PC-3 (cell line): ENCODE data around the gene HCFC1R1. TPM values are rescaled to one million over a fixed set of nuclear protein-coding genes. Genes with fewer than 3 reads are reported as not detected.

Experiments used
- ATAC-seq: fragments of 200-7000 bp; cut with Tn5 transposase; 2 replicates; pipeline ENCODE4 v1.9.1; 2020; ENCODE audit warnings: mild to moderate bottlenecking, moderate library complexity
- BruUV-seq: library from RNA; stranded (reverse); fragments of 400-500 nt; replicated peaks from 2 replicates; lab custom pipeline; 2021; lab: Mats Ljungman, UMichigan
- CTCF ChIA-PET: fragments of 300-600 bp; sonication (Branson Sonifier 250); formaldehyde crosslinking; loops from one replicate; lab custom pipeline; 2022; ENCODE audit warnings: antibody characterized with exemption; lab: Charles Lee
- POLR2A ChIA-PET: fragments of 300-600 bp; sonication (Branson Sonifier 250); formaldehyde crosslinking; loops from one replicate; lab custom pipeline; 2022; ENCODE audit warnings: antibody characterized with exemption; ENCODE audit not compliant: unreplicated experiment; lab: Charles Lee
- DNase-seq: peaks from one replicate; pipeline ENCODE4 v3.0.0-alpha.2; 2015
- H2AFZ ChIP-seq: fragments of 300-600 bp; sonication (generic); 2 replicates; pipeline ENCODE4 v1.6.0; 2016; ENCODE audit warnings: antibody characterized with exemption, low read length
- H3F3A ChIP-seq: fragments of 300-600 bp; sonication (generic); one replicate; pipeline ENCODE4 v1.6.0; 2017; ENCODE audit warnings: antibody characterized with exemption, low read length, control low read depth, mild to moderate bottlenecking; ENCODE audit not compliant: unreplicated experiment
- H3K27ac ChIP-seq: fragments of 300-600 bp; sonication (generic); 2 replicates; pipeline ENCODE4 v1.5.1; 2016; ENCODE audit warnings: mild to moderate bottlenecking, low read length
- H3K27me3 ChIP-seq: fragments of 300-600 bp; sonication (generic); 2 replicates; pipeline ENCODE4 v1.6.1; 2016; ENCODE audit warnings: low read length, mixed read lengths
- H3K36me3 ChIP-seq: fragments of 300-600 bp; sonication (generic); 2 replicates; pipeline ENCODE4 v1.6.1; 2016; ENCODE audit warnings: low read depth, mixed run types, low read length, mixed read lengths
- H3K4me1 ChIP-seq: fragments of 300-600 bp; sonication (generic); 2 replicates; pipeline ENCODE4 v1.5.1; 2016; ENCODE audit warnings: low read length; ENCODE audit not compliant: insufficient read depth
- H3K4me2 ChIP-seq: fragments of 300-600 bp; sonication (generic); 2 replicates; pipeline ENCODE4 v1.6.0; 2016; ENCODE audit warnings: low read length
- H3K4me3 ChIP-seq: fragments of 300-600 bp; sonication (generic); 2 replicates; pipeline ENCODE4 v1.5.1; 2016; ENCODE audit warnings: mild to moderate bottlenecking, low read length, mixed read lengths
- H3K79me2 ChIP-seq: fragments of 300-600 bp; sonication (generic); 2 replicates; pipeline ENCODE4 v1.6.1; 2017; ENCODE audit warnings: low read length, mixed read lengths
- H3K9ac ChIP-seq: fragments of 300-600 bp; sonication (generic); 2 replicates; pipeline ENCODE4 v1.6.0; 2016; ENCODE audit warnings: mild to moderate bottlenecking, low read length
- H3K9me2 ChIP-seq: fragments of 300-600 bp; sonication (generic); replicated peaks from 2 replicates; pipeline ENCODE4 v1.6.1; 2016; ENCODE audit warnings: mixed run types, low read length, mixed read lengths
- H3K9me3 ChIP-seq: fragments of 300-600 bp; sonication (generic); 2 replicates; pipeline ENCODE4 v1.6.1; 2016; ENCODE audit warnings: low read length, mixed read lengths
- H4K20me1 ChIP-seq: fragments of 300-600 bp; sonication (generic); 2 replicates; pipeline ENCODE4 v1.6.1; 2016; ENCODE audit warnings: low read length, mixed read lengths
- CTCF ChIP-seq: fragments of 300-600 bp; sonication (generic); conservative IDR thresholded peaks from 2 replicates; pipeline ENCODE4 v1.5.1; 2017; ENCODE audit warnings: antibody characterized with exemption, low read depth, mild to moderate bottlenecking, low read length
- EZH2 ChIP-seq: fragments of 300-600 bp; sonication (generic); IDR thresholded peaks from one replicate; pipeline ENCODE4 v1.6.1; 2017; ENCODE audit warnings: antibody characterized with exemption, mild to moderate bottlenecking, low read length; ENCODE audit not compliant: unreplicated experiment
- EZH2phosphoT487 ChIP-seq: fragments of 300-600 bp; sonication (generic); IDR thresholded peaks from 2 replicates; pipeline ENCODE4 v1.6.1; 2018; ENCODE audit warnings: mild to moderate bottlenecking, antibody characterized with exemption, low read length, borderline replicate concordance
- intact Hi-C: fragments of 100-400 bp; cut with micrococcal nuclease; formaldehyde crosslinking; loops from 2 replicates; pipeline ENCODE4 v1.9.0; 2023
- total RNA-seq: library from RNA; depleted of rRNA; stranded (reverse); fragments of >200 nt; gene quantifications from 2 replicates; pipeline ENCODE4 v1.2.3, GENCODE V29; 2014

The HCFC1R1 gene
- total RNA-seq, 1 experiment from 2014 or later: 56.4 TPM

- Histone ChIP-seq H3K4me2 (no peak overlapping the region), H3K27ac (no peak overlapping the region), H3K9me3 (no peaks in the 10 kb centered on the region), H3K9me2 (no peaks in the 10 kb centered on the region), H3K27me3 (no peaks in the 10 kb centered on the region), H3K4me1 (peaks cover 11% of the 10 kb centered on the region), H3K79me2 (no peaks in the 10 kb centered on the region), H3K9ac (no peak overlapping the region), H3K4me3 (no peak overlapping the region), H2AFZ (no peak overlapping the region), H4K20me1 (no peaks in the 10 kb centered on the region), H3K36me3 (no peaks in the 10 kb centered on the region), H3F3A (no peaks in the 10 kb centered on the region)
- no TSS peak for BruUV-seq
- no peak for DNase-seq
- intact Hi-C loops: no loop called here
- TF ChIP-seq EZH2 (no peak), CTCF (no peak), EZH2phosphoT487 (no peak)
- no peak for ATAC-seq
- ChIA-PET POLR2A (no interaction called here), CTCF (interaction anchor here (0.7 kb wide), 1 partner anchor 297 kb away, joined by 3 read pairs; no protein-coding TSS in a partner anchor)
These were observed 40.1 kb upstream of the HCFC1R1 start for GRCh38 chr16:3063625-3064386.

GRCh38 chr16:3062553-3062952 lies 38.8 kb upstream of the HCFC1R1 start:
- no peak overlapping the region for H3K4me2 ChIP-seq
- no peak for DNase-seq
- ChIA-PET POLR2A (no interaction called here), CTCF (no interaction called here)
- H3K79me2 ChIP-seq: no peaks in the 10 kb centered on the region
- H3K36me3 ChIP-seq: no peaks in the 10 kb centered on the region
- BruUV-seq: no TSS peak
- TF ChIP-seq CTCF: no peak
- no peak for TF ChIP-seq EZH2phosphoT487
- TF ChIP-seq EZH2: no peak
- no peaks in the 10 kb centered on the region for H3K9me2 ChIP-seq
- no peak overlapping the region for H3K9ac ChIP-seq
- no peaks in the 10 kb centered on the region for H3F3A ChIP-seq
- no peaks in the 10 kb centered on the region for H4K20me1 ChIP-seq
- ATAC-seq: no peak
- H3K4me1 ChIP-seq: peaks cover 11% of the 10 kb centered on the region
- no peaks in the 10 kb centered on the region for H3K27me3 ChIP-seq
- no peaks in the 10 kb centered on the region for H3K9me3 ChIP-seq
- intact Hi-C loops: no loop called here
- no peak overlapping the region for H2AFZ ChIP-seq
- no peak overlapping the region for H3K27ac ChIP-seq
- no peak overlapping the region for H3K4me3 ChIP-seq
